Measurements from ENCODE around the gene METTL9.
"Not testable (repeated sequence)": the region's sequence is repeated elsewhere in the genome, so short reads cannot be mapped to it uniquely, and the experiment has no call there.

DNA sequence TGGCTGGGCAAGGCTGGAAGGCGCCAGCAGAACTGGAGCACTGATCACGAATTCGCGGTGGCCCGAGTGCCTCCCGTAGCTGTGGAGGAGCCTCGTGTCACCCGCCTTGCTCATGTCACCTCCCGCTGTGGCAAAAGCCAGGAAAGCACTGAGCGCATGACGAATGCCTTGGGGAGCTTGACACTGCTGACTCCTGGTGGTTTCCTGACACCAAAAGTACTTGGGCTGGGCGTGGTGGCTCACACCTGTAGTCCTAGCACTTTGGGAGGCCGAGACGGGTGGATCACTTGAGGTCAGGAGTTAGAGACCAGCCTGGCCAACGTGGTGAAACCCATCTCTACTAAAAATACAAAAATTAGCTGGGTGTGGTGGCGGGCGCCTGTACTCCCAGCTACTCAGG is 47.8 kb upstream of the METTL9 start:
- TF ChIP-seq, protein P1, sequence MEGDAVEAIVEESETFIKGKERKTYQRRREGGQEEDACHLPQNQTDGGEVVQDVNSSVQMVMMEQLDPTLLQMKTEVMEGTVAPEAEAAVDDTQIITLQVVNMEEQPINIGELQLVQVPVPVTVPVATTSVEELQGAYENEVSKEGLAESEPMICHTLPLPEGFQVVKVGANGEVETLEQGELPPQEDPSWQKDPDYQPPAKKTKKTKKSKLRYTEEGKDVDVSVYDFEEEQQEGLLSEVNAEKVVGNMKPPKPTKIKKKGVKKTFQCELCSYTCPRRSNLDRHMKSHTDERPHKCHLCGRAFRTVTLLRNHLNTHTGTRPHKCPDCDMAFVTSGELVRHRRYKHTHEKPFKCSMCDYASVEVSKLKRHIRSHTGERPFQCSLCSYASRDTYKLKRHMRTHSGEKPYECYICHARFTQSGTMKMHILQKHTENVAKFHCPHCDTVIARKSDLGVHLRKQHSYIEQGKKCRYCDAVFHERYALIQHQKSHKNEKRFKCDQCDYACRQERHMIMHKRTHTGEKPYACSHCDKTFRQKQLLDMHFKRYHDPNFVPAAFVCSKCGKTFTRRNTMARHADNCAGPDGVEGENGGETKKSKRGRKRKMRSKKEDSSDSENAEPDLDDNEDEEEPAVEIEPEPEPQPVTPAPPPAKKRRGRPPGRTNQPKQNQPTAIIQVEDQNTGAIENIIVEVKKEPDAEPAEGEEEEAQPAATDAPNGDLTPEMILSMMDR (IDR thresholded peaks at IDR 0.05) = not testable (repeated sequence)
- TF ChIP-seq POLR2A (IDR thresholded peaks at IDR 0.05) = not testable (repeated sequence)
